ENCODE results near the gene GNG12.
A peak's percentile ranks its signal among the peaks of the same experiment; 100 is the strongest.

GNG12 gene

DNA sequence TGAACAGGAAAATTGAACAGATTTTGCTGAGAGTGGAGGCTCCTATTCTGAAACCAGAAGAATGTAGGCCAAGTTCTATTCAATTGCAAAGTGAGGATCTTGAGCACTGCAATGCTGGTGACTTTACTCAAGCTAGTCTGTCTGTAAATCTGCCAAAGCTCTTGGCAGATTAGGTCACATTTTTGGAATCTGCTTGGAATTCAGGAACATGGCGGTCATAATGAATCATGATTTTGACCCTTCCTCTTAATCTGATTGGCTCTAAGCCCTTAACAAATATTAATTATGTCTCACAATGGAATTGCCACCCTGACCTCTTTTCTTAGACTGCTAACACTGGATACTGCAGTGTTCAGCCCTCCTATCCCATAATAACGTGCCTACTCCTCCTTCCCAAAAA is 7.2 kb upstream of the GNG12 start:
- DNase-seq (ENCODE audit: low read depth), result peak; percentile 72

DNA sequence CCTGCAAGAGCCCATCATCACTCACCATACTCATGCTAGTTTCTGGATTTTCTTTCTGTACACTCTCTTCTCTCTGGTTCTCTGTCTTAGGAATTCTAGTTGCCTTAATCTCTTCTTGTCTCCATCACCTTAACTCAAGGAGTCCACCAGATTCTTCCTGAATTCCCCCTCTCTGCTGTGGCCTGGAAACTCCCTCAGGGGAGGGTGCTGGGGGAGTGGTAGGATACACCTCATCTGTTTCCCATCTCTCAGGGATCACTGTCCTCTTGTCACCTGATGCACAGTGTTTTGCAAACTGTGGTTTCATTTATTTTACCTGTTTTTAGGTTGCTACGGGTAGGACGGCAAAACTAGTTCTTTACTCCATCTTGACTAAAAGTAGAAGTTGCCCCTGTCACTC is 6.6 kb upstream of the GNG12 start:
- DNase-seq (ENCODE audit: low read depth), result no peak

- no peak for DNase-seq (ENCODE audit: low read depth)
Observed at GRCh38 chr1:67838180-67838910, 5.1 kb upstream of the GNG12 start.

- no peak for DNase-seq (ENCODE audit: low read depth)
Observed at GRCh38 chr1:67836769-67837168, 3.5 kb upstream of the GNG12 start.

GRCh38 chr1:67835663-67836452 is 2.6 kb upstream of the GNG12 start:
- DNase-seq (ENCODE audit: low read depth), result no peak

DNA sequence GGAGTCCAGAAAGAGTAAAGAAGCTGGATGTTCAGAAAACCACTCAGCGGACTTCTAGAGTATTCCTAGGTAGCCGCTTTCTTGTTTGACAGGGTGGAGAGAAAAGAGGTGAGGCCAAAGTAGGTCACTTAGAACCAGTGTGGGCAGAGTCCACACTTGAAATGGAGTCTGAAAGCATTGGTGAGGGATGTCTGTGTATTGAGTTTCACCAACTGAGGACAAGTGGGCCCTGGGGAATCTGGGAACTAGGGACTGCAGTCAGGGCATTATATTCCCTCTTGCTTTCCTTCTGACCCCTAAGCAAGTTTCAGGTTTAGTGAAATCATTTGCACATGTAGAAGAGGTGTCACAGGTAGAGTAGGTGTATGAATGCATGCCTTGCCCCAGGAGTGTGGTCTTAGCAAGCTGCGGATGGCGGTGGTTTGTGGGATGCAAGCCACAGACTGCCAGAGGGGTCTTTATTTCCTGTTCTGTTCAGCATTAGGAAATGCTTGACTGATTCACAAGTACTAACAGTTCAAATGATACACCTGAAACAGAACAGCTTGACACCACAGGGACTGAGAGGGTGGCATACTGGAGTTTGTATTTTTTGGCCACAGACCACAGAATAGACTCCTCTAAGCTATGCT is 1.1 kb upstream of the GNG12 start:
- DNase-seq (ENCODE audit: low read depth), result no peak

DNA sequence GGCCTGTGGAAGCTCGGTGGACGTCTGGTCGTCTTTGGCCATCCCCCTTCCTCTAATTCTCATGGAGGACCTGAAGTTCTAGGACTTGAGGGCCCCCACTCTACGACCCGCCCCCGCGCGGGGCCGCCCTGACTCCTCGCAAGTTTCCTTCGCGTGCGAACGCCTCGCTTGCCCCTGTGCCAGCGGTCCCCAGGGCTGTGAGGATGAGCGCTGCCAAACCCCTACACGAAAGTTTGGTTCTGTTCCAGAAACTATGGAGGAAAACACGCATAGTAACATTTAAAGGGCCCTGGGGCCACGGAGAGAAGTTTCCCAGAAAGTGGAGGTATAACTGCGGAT is 304 bp upstream of the GNG12 start:
- no peak for DNase-seq (ENCODE audit: low read depth)

GRCh38 chr1:67831850-67832513 is 1.3 kb downstream of the GNG12 start:
- peak; percentile 36 for DNase-seq (ENCODE audit: low read depth)

- no peak for DNase-seq (ENCODE audit: low read depth)
Observed at GRCh38 chr1:67830928-67831830, 2.1 kb downstream of the GNG12 start.

- no peak for DNase-seq (ENCODE audit: low read depth)
Observed at GRCh38 chr1:67830226-67830625, 3.0 kb downstream of the GNG12 start.

DNA sequence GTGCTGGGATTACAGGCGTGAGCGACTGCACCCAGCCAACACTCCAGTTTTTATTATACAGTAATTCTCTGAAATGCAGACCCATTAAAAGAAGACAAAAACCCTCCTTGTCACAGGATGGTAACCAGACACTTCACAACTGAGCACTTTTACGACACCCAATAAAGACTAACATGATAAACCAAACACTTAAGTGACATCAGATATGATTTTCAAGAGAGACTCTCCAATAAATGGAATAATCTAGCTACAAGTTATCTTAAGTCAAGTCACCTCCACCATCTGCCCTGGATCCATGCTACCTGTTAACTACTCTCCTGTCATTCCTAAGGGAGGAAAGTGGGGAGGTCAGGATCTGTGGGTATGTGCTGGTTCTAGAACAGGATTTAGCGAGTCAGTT is 5.6 kb downstream of the GNG12 start:
- DNase-seq (ENCODE audit: low read depth), result no peak

DNA sequence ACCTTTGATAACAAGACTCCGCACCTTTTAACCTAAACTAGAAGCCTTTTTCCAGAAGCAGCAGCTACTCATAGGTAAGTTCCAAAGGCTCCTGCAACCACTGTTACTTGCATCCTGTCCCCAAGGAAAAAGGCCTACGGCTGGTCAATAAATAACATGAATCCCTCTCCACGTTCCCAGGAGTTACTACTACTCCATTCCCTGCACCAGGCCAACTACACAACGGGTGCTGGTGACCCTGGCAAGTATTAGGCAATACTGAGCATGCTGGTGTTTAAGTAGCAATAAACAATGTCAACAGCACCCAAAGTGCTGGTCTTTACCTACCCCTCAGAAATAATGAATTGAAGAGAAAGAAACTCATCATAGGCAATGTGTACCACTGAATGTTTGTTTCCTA is 7.7 kb downstream of the GNG12 start:
- no peak for DNase-seq (ENCODE audit: low read depth)

DNA sequence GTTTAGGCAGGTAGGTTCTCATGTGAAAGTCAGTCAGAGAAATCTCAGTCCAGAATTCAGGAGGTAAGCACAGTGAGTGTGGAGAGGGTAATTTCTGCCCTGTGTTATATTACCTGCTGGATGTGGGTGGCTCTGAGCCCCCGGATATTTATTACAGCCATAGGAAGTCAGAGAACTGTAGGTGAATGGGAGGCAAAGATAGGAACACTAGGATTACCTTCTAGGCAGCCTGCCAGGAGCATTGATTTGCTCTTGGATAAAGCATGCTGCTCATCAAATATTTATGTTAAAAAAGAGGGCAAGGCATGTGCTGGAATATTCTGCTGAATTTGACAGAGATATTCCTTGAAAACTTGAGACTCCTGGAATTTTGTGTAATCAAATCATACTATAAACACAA is 8.5 kb downstream of the GNG12 start:
- DNase-seq (ENCODE audit: low read depth), result no peak

- no peak for DNase-seq (ENCODE audit: low read depth)
Observed at GRCh38 chr1:67823615-67824014, 9.7 kb downstream of the GNG12 start.

DNA sequence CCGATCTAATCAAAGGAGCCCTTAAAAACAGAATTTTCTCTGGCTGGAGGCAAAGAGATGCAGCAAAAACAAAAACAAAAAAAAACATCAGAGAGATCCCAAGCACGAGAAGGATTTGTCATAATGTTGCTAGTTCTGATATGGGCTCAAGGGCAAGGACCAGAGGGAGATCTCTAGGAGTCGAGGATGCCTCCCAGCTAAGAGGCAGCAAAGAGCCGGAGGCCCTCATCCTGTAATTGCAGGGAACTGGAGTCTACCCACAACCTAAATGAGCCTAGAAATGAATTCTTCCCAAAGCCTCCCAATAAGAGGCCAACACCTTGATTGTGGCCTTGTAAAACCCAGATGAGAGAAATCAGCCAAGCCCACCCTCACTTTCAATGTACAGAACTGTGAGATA is 12.0 kb downstream of the GNG12 start:
- no peak for DNase-seq (ENCODE audit: low read depth)

- no peak for DNase-seq (ENCODE audit: low read depth)
Observed at GRCh38 chr1:67818725-67819301, 14.5 kb downstream of the GNG12 start.

- DNase-seq (ENCODE audit: low read depth), result no peak
Observed at GRCh38 chr1:67818162-67818561, 15.1 kb downstream of the GNG12 start.

DNA sequence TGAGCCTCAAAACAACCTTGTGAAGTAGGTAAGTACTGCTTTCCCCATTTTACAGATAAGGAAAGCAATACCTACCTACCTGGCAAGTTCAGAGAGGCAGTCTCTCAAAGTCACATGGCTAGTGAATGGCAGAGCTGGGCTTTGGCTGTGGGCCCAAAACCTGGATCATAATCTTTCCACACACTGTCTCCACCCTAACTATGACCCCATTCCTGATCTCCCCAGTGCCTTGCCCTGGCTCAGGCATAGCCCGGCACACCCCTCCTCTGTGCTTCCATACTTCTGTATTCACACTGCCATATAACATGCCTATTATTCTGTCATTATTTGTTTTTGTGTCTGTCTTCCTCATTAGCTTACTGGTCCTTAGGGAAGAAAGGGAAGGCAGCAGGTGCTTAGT is 15.9 kb downstream of the GNG12 start:
- no peak for DNase-seq (ENCODE audit: low read depth)

- DNase-seq (ENCODE audit: low read depth), result no peak
Observed at GRCh38 chr1:67816506-67816905, 16.8 kb downstream of the GNG12 start.

DNA sequence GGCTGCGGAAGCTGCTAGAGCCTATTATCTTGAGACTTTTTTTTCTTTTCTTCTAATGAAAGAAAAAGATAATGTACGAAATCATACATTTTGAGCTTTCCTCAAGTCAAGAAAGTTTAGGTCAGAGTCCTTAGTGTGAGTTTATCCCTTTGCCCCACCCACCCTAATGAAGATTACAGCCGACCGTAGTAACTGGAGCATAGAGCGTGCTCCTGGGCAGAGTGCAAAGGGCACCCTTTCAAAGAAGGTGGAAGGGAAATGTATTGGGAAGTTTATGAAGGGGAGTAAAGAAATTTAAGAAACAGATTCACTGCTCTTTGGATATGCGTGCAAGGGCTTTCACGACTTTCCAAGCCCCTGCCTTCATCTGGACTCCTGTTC is 17.2 kb downstream of the GNG12 start:
- DNase-seq (ENCODE audit: low read depth), result no peak

- DNase-seq (ENCODE audit: low read depth), result no peak
Observed at GRCh38 chr1:67815303-67816094, 17.8 kb downstream of the GNG12 start.
